Omental fat pad (tissue), 4 donors: ENCODE measurements around the gene CCP110. TPM values are rescaled to one million over a fixed set of nuclear protein-coding genes. Genes with fewer than 3 reads are reported as not detected.
A peak's percentile ranks its signal among the peaks of the same experiment; 100 is the strongest.

Experiments
- ATAC-seq: fragments of 150-250 bp; one replicate; pipeline ENCODE4 v1.9.1; 2016; ENCODE audit warnings: mild to moderate bottlenecking, moderate library complexity; ENCODE audit not compliant: low FRiP score
- DNase-seq: peaks from one replicate; pipeline ENCODE4 v3.0.0-alpha.2; 2019; ENCODE audit warnings: low spot score
- total RNA-seq, 4 donors: library from RNA; depleted of rRNA; stranded (reverse); fragments of >200 nt; gene quantifications; one replicate each; pipeline ENCODE4 v1.1.0, GENCODE V29; 2016
- TF ChIP-seq, protein P1 (sequence below), 3 donors: fragments of 450-650 bp; IDR thresholded peaks; one replicate each; pipeline ENCODE4 v1.5.1; 2016 to 2017; ENCODE audit warnings: antibody characterized with exemption in 3 of 3, mild to moderate bottlenecking in 3 of 3, moderate library complexity in 2 of 3

Gene CCP110
- total RNA-seq, 4 donors from 2014 or later: 8.9 to 18.8 (median 14.3) TPM

DNA sequence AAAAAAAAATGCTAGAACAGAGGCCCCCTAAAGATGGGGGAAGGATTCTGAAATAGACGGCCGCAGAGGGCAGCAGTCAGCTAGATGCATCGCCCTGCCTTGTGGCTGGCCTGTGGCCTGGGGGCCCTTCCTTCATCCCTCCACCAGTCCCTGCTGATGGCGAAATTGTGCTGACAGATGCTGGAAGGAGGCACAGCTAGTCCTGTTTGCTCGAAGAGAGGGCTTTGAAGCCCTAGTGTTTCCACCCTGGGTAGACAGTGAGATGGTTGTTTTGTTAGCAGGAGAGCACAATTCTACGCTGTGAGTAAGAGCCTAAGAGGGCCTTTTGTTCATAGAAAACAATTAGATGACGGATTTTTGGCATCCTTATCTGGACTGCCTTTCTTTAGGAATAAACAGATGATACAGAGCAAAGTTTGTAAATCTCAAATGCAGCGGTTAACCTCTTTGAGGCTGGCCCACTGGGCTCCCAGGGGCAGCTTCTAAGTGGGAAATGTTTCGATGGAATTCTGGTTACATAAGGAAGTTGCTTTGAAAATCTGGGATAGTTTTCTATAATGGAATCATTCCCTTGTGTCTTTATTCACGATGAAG, 54.7 kb downstream of the CCP110 start:
- TF ChIP-seq, protein P1, sequence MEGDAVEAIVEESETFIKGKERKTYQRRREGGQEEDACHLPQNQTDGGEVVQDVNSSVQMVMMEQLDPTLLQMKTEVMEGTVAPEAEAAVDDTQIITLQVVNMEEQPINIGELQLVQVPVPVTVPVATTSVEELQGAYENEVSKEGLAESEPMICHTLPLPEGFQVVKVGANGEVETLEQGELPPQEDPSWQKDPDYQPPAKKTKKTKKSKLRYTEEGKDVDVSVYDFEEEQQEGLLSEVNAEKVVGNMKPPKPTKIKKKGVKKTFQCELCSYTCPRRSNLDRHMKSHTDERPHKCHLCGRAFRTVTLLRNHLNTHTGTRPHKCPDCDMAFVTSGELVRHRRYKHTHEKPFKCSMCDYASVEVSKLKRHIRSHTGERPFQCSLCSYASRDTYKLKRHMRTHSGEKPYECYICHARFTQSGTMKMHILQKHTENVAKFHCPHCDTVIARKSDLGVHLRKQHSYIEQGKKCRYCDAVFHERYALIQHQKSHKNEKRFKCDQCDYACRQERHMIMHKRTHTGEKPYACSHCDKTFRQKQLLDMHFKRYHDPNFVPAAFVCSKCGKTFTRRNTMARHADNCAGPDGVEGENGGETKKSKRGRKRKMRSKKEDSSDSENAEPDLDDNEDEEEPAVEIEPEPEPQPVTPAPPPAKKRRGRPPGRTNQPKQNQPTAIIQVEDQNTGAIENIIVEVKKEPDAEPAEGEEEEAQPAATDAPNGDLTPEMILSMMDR (IDR thresholded peaks at IDR 0.05): no peak
- DNase-seq (no peak), ATAC-seq (no peak)

DNA sequence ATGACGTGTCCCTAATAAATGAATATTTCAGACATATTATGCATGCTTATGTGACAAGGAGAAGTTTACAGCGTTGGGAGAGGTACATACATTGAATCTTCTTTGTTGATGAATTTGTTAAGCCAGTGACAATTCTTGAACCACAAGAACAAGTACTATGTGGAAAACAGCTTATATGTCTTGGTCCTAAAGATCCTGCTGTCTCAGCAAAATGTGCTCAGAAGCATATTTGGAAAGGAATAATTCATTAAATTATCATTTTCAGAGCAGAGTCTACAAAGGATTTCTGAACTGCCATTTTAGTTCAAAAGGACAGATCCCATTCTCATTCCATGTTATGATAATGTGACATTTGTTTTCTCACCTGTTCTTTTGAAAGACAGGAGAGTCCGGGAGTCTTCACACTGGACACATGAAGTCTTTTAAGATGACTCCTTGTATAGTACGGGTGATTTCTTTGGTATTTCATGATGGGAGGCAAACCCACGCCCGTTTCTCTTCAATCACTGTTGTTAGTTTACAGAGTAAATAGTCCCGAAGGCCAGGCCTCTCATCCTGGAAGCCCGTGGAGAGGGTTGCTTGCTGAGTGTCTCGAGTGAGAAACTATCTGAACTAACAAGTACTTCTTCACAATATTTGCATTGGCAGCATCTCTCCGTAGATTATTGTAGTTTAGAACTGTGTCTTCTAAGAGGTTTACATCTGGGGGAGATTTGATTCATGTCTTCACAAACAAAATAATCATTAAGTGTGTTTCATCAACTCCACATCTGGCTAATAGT, 58.5 kb downstream of the CCP110 start:
- TF ChIP-seq, protein P1 (IDR thresholded peaks at IDR 0.05): no peak
- no peak for DNase-seq
- ATAC-seq: no peak

DNA sequence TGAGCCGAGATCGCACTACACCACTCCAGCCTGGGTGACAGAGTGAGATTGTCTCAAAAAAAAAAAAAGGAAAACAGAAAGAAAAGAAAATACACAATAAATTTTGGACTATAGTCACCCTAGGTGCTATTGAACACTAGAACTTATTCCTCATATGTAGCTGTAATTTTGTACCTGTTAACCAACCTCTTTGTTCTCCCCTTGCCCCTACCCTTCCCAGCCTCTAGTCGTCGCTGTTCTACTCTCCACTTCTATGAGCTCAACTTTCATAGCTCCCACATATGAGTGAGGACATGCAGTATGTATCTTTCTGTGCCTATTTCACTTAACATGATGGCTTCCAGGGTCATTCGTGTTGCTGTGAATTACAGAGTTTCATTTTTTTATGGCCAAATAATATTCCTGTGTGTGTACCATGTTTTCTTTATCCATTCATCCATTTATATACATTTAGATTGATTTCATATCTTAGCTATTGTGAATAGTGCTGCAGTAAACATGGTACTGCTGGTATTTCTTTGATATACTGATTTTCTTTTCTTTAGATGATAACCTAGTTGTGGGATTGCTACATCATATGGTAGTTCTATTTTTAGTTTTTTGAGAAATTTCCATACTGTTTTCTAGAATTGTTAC, 60.0 kb downstream of the CCP110 start:
- DNase-seq (no peak), ATAC-seq (peak; percentile 76)
- TF ChIP-seq, protein P1 (IDR thresholded peaks at IDR 0.05): no peak

DNA sequence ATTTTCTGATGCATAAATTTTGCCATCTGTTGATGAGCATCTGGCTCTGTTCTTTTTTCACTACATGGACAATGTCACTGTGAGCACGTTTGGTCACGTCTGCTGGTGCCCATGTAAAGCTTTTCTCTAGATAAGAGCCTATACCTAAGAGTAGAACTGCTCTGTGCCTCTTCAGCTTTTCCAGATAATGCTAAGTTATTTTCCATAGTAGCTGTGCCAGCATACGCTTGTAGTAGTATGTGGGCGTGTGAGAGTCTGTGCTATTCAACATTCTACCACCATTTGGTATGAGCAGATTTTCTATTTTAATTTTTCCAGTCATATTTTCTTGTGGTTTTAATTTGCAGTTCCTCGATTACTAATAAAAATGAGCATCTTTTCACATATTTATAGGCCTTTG, 64.9 kb downstream of the CCP110 start:
- ATAC-seq: peak; percentile 54
- no peak for DNase-seq
- TF ChIP-seq, protein P1 (IDR thresholded peaks at IDR 0.05): no peak

DNA sequence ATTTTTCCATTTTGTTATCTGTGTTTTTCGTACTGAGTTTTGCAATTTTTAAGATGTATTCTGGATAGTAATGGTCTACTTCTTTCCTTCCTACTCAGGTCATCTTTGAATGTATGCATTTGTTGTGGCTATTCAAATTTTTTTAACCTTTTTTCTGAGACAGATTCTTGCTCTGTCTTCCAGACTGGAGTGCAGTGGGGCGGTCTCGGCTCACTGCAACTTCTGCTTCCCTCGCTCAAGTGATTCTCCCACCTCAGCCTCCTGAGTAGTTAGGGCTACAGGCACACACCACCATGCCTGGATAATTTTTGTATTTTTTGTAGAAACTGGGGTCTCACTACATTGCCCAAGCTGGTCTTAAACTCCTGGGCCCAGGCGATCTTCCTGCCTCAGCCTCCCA, 65.4 kb downstream of the CCP110 start:
- DNase-seq (no peak), ATAC-seq (no peak)
- TF ChIP-seq, protein P1 (IDR thresholded peaks at IDR 0.05): no peak

DNA sequence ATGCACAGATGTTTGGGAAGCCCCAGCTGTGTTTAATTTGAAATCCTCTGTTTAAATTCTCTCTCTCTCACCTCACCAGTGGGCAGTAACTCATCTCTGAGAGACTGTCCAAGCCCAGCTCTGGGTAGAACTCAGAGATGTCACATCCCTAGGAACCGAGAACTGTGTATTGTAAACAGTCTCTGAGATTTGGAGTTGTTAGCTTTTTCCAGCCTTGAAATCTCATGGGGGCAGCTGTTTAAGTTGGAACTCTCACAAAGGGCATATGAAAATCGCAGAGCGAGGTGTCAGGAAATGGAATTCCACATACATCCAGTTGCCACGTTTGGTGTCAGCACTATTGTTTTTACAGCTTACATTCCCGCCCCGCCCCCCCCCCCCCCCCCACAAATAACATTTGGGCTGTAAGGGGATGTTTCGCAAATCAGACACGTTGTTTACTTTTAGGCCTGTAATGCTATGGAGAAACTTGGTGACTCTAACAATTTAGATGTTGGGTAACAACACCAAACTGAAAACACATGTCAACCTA, 66.1 kb downstream of the CCP110 start:
- ATAC-seq (no peak), DNase-seq (no peak)
- TF ChIP-seq, protein P1 (IDR thresholded peaks at IDR 0.05): no peak
